ENCODE data around the gene LTF.

LTF gene

GRCh38 chr3:46453526-46454208 is 11.0 kb downstream of the LTF start:
- DNase-seq (ENCODE audit: low spot score) (no peak), ATAC-seq (ENCODE audit: low read depth) (no peak)
- Histone ChIP-seq H3K4me1 (ENCODE audit: insufficient read depth, poor library complexity, severe bottlenecking) (no peaks in the 10 kb centered on the region), H3K27ac (ENCODE audit: poor library complexity, severe bottlenecking) (no peak overlapping the region), H3K9me3 (ENCODE audit: severe bottlenecking) (no peaks in the 10 kb centered on the region), H3K27me3 (ENCODE audit: insufficient read depth, poor library complexity, severe bottlenecking) (peaks cover 4% of the 10 kb centered on the region), H3K4me3 (ENCODE audit: severe bottlenecking) (no peak overlapping the region), H3K36me3 (ENCODE audit: low read depth) (no peaks in the 10 kb centered on the region)
- TF ChIP-seq CTCF (IDR thresholded peaks at IDR 0.05; ENCODE audit: poor library complexity, severe bottlenecking), result no peak

GRCh38 chr3:46449755-46450552 is 14.8 kb downstream of the LTF start:
- DNase-seq (ENCODE audit: low spot score) (no peak), ATAC-seq (ENCODE audit: low read depth) (no peak)
- peak; percentile 59 for TF ChIP-seq CTCF (IDR thresholded peaks at IDR 0.05; ENCODE audit: poor library complexity, severe bottlenecking)
- Histone ChIP-seq H3K9me3 (ENCODE audit: severe bottlenecking) (no peaks in the 10 kb centered on the region), H3K27me3 (ENCODE audit: insufficient read depth, poor library complexity, severe bottlenecking) (peaks cover 4% of the 10 kb centered on the region), H3K27ac (ENCODE audit: poor library complexity, severe bottlenecking) (no peak overlapping the region), H3K36me3 (ENCODE audit: low read depth) (no peaks in the 10 kb centered on the region), H3K4me3 (ENCODE audit: severe bottlenecking) (no peak overlapping the region), H3K4me1 (ENCODE audit: insufficient read depth, poor library complexity, severe bottlenecking) (no peaks in the 10 kb centered on the region)

GRCh38 chr3:46448721-46449120 is 16.0 kb downstream of the LTF start:
- H3K27ac ChIP-seq (ENCODE audit: poor library complexity, severe bottlenecking), result no peak overlapping the region
- no peak for ATAC-seq (ENCODE audit: low read depth)
- no peaks in the 10 kb centered on the region for H3K9me3 ChIP-seq (ENCODE audit: severe bottlenecking)
- H3K4me1 ChIP-seq (ENCODE audit: insufficient read depth, poor library complexity, severe bottlenecking), result no peaks in the 10 kb centered on the region
- no peaks in the 10 kb centered on the region for H3K36me3 ChIP-seq (ENCODE audit: low read depth)
- no peak for TF ChIP-seq CTCF (IDR thresholded peaks at IDR 0.05; ENCODE audit: poor library complexity, severe bottlenecking)
- DNase-seq (ENCODE audit: low spot score), result no peak
- peaks cover 4% of the 10 kb centered on the region for H3K27me3 ChIP-seq (ENCODE audit: insufficient read depth, poor library complexity, severe bottlenecking)
- H3K4me3 ChIP-seq (ENCODE audit: severe bottlenecking), result no peak overlapping the region

GRCh38 chr3:46447228-46447985 is 17.3 kb downstream of the LTF start:
- no peak for TF ChIP-seq CTCF (IDR thresholded peaks at IDR 0.05; ENCODE audit: poor library complexity, severe bottlenecking)
- Histone ChIP-seq H3K4me3 (ENCODE audit: severe bottlenecking) (no peak overlapping the region), H3K27ac (ENCODE audit: poor library complexity, severe bottlenecking) (no peak overlapping the region), H3K4me1 (ENCODE audit: insufficient read depth, poor library complexity, severe bottlenecking) (no peaks in the 10 kb centered on the region), H3K9me3 (ENCODE audit: severe bottlenecking) (no peaks in the 10 kb centered on the region), H3K36me3 (ENCODE audit: low read depth) (no peaks in the 10 kb centered on the region), H3K27me3 (ENCODE audit: insufficient read depth, poor library complexity, severe bottlenecking) (peaks cover 2% of the 10 kb centered on the region)
- ATAC-seq (ENCODE audit: low read depth), result 0 out of 3 replicates have a peak, but pooled peaks have one; percentile 33
- DNase-seq (ENCODE audit: low spot score), result no peak

Data from RWPE2 (cell line).